Stimulated activated naive CD8-positive, alpha-beta T cell treated with anti-CD3 and anti-CD28 coated beads, Interleukin-15, Interleukin-2, amounts not matched to agents 100 ng/mL and 50 ng/mL, for 24 hours (primary cell): ENCODE data around the gene USP2.
A peak's percentile ranks its signal among the peaks of the same experiment; 100 is the strongest.

Experiments
- H3K27ac Mint-ChIP-seq: one replicate; pipeline ENCODE4 v1.8.0; 2021; ENCODE audit warnings: mild to moderate bottlenecking, mixed read lengths
- H3K27me3 Mint-ChIP-seq: one replicate; pipeline ENCODE4 v1.8.0; 2021; ENCODE audit warnings: mixed read lengths
- H3K36me3 Mint-ChIP-seq: one replicate; pipeline ENCODE4 v1.8.0; 2021; ENCODE audit warnings: low read depth, mixed read lengths
- H3K4me1 Mint-ChIP-seq: one replicate; pipeline ENCODE4 v1.8.0; 2021; ENCODE audit warnings: low read depth, mixed read lengths
- H3K4me3 Mint-ChIP-seq: one replicate; pipeline ENCODE4 v1.8.0; 2021; ENCODE audit warnings: mild to moderate bottlenecking, mixed read lengths
- H3K9me3 Mint-ChIP-seq: one replicate; pipeline ENCODE4 v1.8.0; 2021; ENCODE audit warnings: mixed read lengths

USP2 gene

GRCh38 chr11:119310682-119311052 is 70.8 kb downstream of the USP2 start:
- Mint-ChIP-seq H3K9me3 (no peaks in the 10 kb centered on the region), H3K36me3 (peaks cover 6% of the 10 kb centered on the region), H3K27me3 (peaks cover 3% of the 10 kb centered on the region), H3K4me3 (no peak overlapping the region), H3K4me1 (peaks cover 24% of the 10 kb centered on the region), H3K27ac (peak overlapping the region; percentile 40)

GRCh38 chr11:119309953-119310681 is 71.4 kb downstream of the USP2 start:
- Mint-ChIP-seq H3K27ac (no peak overlapping the region), H3K9me3 (no peaks in the 10 kb centered on the region), H3K27me3 (no peaks in the 10 kb centered on the region), H3K4me3 (no peak overlapping the region), H3K36me3 (peaks cover 10% of the 10 kb centered on the region), H3K4me1 (peaks cover 25% of the 10 kb centered on the region)

GRCh38 chr11:119309411-119309810 is 72.1 kb downstream of the USP2 start:
- peaks cover 31% of the 10 kb centered on the region for H3K4me1 Mint-ChIP-seq
- H3K9me3 Mint-ChIP-seq, result no peaks in the 10 kb centered on the region
- no peak overlapping the region for H3K27ac Mint-ChIP-seq
- H3K4me3 Mint-ChIP-seq, result no peak overlapping the region
- H3K36me3 Mint-ChIP-seq, result peaks cover 15% of the 10 kb centered on the region
- H3K27me3 Mint-ChIP-seq, result no peaks in the 10 kb centered on the region

- no peaks in the 10 kb centered on the region for H3K27me3 Mint-ChIP-seq
- H3K4me3 Mint-ChIP-seq, result no peak overlapping the region
- H3K27ac Mint-ChIP-seq, result no peak overlapping the region
- peaks cover 28% of the 10 kb centered on the region for H3K36me3 Mint-ChIP-seq
- H3K4me1 Mint-ChIP-seq, result peaks cover 31% of the 10 kb centered on the region
- H3K9me3 Mint-ChIP-seq, result no peaks in the 10 kb centered on the region
These were observed 73.5 kb downstream of the USP2 start for GRCh38 chr11:119307974-119308373.

- no peaks in the 10 kb centered on the region for H3K9me3 Mint-ChIP-seq
- peaks cover 31% of the 10 kb centered on the region for H3K4me1 Mint-ChIP-seq
- H3K27me3 Mint-ChIP-seq, result no peaks in the 10 kb centered on the region
- peak overlapping the region; percentile 97 for H3K27ac Mint-ChIP-seq
- peaks cover 36% of the 10 kb centered on the region for H3K36me3 Mint-ChIP-seq
- no peak overlapping the region for H3K4me3 Mint-ChIP-seq
These were observed 74.3 kb downstream of the USP2 start for GRCh38 chr11:119307219-119307618.

GRCh38 chr11:119306373-119306890 is 75.1 kb downstream of the USP2 start:
- H3K4me1 Mint-ChIP-seq, result peaks cover 31% of the 10 kb centered on the region
- peak overlapping the region; percentile 97 for H3K27ac Mint-ChIP-seq
- peak overlapping the region; percentile 58 for H3K4me3 Mint-ChIP-seq
- no peaks in the 10 kb centered on the region for H3K9me3 Mint-ChIP-seq
- peaks cover 41% of the 10 kb centered on the region for H3K36me3 Mint-ChIP-seq
- H3K27me3 Mint-ChIP-seq, result no peaks in the 10 kb centered on the region

- peak overlapping the region; percentile 58 for H3K4me3 Mint-ChIP-seq
- H3K27me3 Mint-ChIP-seq, result no peaks in the 10 kb centered on the region
- peaks cover 48% of the 10 kb centered on the region for H3K36me3 Mint-ChIP-seq
- no peaks in the 10 kb centered on the region for H3K9me3 Mint-ChIP-seq
- peak overlapping the region; percentile 97 for H3K27ac Mint-ChIP-seq
- H3K4me1 Mint-ChIP-seq, result peaks cover 31% of the 10 kb centered on the region
These were observed 75.7 kb downstream of the USP2 start for GRCh38 chr11:119305556-119306372.
